Measurements from ENCODE around the gene ZNF445.
"Not testable (repeated sequence)": the region's sequence is repeated elsewhere in the genome, so short reads cannot be mapped to it uniquely, and the experiment has no call there.

The ZNF445 gene

DNA sequence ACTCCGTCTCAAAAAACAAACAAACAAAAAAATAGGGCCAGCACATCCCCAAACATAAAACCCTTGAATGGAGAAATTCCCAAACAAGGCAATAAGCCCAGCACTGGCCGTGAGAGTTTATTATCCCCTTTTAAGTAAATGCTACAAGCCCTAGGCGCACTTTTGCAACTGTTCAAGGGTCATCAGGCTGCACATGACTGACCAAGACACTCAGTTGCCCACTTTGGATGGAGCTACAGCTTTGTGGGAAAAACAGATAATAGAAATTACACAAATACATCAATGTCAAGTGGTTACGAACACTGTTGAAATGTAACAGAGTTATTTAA lies 33.7 kb upstream of the ZNF445 start:
- no peak for DNase-seq (ENCODE audit: low spot score)
- TF ChIP-seq, protein P1, sequence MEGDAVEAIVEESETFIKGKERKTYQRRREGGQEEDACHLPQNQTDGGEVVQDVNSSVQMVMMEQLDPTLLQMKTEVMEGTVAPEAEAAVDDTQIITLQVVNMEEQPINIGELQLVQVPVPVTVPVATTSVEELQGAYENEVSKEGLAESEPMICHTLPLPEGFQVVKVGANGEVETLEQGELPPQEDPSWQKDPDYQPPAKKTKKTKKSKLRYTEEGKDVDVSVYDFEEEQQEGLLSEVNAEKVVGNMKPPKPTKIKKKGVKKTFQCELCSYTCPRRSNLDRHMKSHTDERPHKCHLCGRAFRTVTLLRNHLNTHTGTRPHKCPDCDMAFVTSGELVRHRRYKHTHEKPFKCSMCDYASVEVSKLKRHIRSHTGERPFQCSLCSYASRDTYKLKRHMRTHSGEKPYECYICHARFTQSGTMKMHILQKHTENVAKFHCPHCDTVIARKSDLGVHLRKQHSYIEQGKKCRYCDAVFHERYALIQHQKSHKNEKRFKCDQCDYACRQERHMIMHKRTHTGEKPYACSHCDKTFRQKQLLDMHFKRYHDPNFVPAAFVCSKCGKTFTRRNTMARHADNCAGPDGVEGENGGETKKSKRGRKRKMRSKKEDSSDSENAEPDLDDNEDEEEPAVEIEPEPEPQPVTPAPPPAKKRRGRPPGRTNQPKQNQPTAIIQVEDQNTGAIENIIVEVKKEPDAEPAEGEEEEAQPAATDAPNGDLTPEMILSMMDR (IDR thresholded peaks at IDR 0.05; ENCODE audit: extremely low read depth, missing control alignments) = no peak

DNA sequence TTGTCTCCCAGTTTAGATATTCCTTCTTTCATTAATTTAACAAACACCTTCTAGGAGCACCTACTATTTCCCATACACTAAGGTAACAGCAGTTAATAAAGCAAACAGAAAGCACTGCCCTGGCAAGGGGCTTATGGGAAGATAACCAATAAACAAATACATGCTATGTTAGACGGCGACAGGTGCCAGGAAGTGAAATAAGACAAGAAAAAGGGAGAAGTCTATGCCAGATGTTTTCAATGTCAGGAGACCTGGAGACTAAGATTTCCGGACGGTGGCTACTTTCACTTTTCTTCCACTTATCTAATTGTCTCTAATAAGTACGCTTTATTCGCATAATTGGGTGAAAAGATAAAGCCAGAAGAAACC lies 32.5 kb upstream of the ZNF445 start:
- peak; percentile 58 for DNase-seq (ENCODE audit: low spot score)
- TF ChIP-seq, protein P1 (IDR thresholded peaks at IDR 0.05; ENCODE audit: extremely low read depth, missing control alignments) = no peak

DNA sequence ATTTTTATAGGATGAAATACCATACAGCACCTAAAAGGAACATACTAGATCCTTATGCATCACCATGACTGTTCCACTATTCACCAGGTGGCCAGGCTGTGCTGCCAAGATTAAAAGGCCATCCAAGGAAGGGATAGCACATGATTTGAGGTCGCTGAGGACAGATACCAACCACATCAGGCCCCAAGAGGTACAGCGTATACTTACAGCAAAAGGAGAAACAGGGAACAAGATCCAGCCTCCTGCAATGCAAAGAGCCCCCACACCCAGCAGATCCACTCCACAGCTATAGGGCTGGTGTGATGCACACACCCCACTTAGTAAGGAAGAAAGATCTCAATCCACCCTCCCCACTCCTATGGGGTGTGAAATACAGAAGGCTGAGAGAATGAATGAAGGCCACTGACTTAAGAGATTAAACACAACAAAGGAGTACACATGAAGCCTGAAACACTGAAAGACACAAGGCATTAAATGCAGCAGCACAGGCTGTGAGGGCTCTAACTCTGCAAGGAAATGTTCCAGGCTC lies 32.0 kb upstream of the ZNF445 start:
- TF ChIP-seq, protein P1 (IDR thresholded peaks at IDR 0.05; ENCODE audit: extremely low read depth, missing control alignments) = no peak
- DNase-seq (ENCODE audit: low spot score) = peak; percentile 10

DNA sequence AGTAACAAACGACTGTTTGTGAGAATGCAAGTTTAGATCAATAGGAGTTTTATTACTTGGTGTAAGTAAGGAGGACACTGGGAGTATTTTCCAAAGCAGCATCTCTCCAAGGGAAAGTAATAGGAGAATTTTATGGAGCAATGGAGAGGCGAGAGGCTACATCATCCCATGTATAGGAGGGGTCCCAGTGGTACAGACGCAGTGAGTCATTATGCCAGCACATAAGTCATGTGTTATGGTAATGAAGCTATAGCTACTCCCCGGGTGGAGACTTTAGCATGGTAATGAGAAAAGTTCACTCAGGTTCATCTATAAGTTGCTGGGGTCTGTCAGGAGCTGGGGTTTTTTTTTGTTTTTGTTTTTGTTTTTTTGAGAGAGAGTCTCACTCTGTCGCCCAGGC lies 29.5 kb upstream of the ZNF445 start:
- TF ChIP-seq, protein P1 (IDR thresholded peaks at IDR 0.05; ENCODE audit: extremely low read depth, missing control alignments) = no peak
- no peak for DNase-seq (ENCODE audit: low spot score)

DNA sequence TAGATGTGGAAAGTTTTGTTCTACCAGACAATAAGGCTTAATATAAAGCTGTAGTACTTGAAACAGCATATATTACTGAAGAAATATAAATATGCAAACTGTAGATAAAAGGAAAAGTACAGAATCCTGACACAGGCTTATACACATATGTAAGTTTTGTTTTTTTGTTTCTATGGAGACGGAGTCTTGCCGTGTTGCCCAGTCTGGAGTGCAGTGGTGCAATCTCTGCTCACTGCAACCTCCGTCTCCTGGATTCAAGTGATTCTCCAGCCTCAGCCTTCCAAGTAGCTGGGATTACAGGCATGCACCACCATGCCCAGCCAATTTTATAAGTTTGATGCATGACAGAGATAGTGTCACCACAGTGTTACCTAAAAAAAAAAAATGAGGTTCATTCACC lies 29.1 kb upstream of the ZNF445 start:
- DNase-seq (ENCODE audit: low spot score) = no peak
- TF ChIP-seq, protein P1 (IDR thresholded peaks at IDR 0.05; ENCODE audit: extremely low read depth, missing control alignments) = no peak

DNA sequence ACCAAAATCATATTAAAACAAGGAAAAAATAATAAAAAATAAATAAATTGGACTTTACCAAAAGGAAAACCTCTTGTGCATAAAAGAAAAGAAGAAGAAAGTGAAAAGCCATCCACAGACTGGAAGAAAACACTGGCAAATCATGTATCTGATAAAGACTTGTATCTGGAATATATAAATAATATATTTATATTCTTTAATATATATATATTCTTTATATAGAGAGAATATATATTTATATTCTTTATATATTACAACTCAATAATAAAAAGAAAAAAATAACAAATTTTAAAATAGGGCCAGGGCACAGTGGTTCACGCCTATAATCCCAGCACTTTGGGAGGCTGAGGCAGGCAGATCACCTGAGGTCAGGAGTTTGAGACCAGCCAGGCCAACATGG lies 27.1 kb upstream of the ZNF445 start:
- TF ChIP-seq, protein P1 (IDR thresholded peaks at IDR 0.05; ENCODE audit: extremely low read depth, missing control alignments) = no peak
- DNase-seq (ENCODE audit: low spot score) = no peak

DNA sequence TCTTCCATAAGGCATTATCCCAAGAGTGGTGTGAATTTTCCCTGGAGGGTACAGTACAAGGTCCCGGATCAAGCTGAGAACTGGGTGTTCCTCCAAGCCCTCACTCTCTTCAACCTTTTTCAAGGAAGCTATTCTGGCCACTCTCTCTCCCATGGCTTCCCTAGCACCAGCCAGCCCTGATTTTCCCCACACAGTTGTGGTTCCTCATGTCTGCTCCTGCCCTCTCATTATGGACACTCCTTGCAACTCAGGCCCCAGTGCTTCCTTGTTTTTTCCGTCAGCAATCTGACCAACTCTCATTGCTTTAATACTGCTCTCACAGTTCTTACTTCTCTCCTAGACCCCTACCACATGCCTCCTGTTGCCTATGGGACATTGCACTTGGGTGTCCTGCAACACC lies 25.7 kb upstream of the ZNF445 start:
- not testable (repeated sequence) for DNase-seq (ENCODE audit: low spot score)

DNA sequence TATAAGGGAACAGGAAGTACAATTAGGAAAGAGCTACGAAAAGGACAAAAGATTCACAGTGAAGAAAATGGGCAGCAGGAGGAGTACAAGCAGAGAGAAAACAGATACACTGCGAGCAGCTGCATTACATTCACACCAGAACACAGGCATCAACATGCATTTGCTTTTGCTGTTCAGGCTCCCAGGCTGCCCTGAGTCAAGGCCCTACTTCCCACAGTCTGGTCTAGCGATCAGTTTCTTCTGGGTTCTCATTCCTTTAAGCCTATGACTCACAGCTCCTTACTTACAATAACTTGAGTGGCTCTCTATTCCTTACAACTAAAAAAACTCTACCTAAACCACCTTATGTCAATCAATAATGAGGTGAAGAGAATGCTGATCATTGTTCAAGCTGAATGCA lies 24.5 kb upstream of the ZNF445 start:
- TF ChIP-seq, protein P1 (IDR thresholded peaks at IDR 0.05; ENCODE audit: extremely low read depth, missing control alignments) = no peak
- DNase-seq (ENCODE audit: low spot score) = no peak

DNA sequence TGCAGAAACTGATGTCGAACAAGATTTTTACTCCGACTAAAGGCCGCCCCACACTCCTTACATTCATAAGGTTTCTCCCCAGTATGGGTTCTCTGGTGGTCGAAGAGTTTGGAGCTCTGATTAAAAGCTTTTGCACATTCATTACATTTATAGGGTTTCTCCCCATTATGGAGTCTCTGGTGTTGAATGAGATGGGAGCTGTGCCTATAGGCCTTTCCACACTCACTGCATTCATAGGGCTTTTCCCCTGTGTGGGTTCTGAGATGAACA lies 22.4 kb upstream of the ZNF445 start:
- DNase-seq (ENCODE audit: low spot score) = not testable (repeated sequence)

Data from GM20000 (cell line).